K562 (cell line): ENCODE data around the gene SYT17. TPM values are rescaled to one million over a fixed set of nuclear protein-coding genes. Genes with fewer than 3 reads are reported as not detected.

Source experiments
- ATAC-seq: fragments of 200-7000 bp; cut with Tn5 transposase; 3 replicates; pipeline ENCODE4 v1.9.1; 2020; ENCODE audit warnings: moderate library complexity
- BruUV-seq: library from RNA; stranded (reverse); fragments of 400-500 nt; replicated peaks from 2 replicates; lab custom pipeline; 2021; lab: Mats Ljungman, UMichigan
- CTCF ChIA-PET: fragments of 300-600 bp; formaldehyde crosslinking; extraction: SDS; loops from one replicate; lab custom pipeline; 2021; ENCODE audit warnings: low intra/inter-chr PET ratio; lab: Yijun Ruan, JAX
- POLR2A ChIA-PET: fragments of 300-600, 350-650 bp; sonication (Branson Sonifier 250); formaldehyde crosslinking; extraction: SDS; loops from one replicate; lab custom pipeline; 2021; ENCODE audit warnings: antibody characterized with exemption, inconsistent platforms; lab: Yijun Ruan, JAX
- DNase-seq, 4 experiments: peaks; one replicate each; pipeline versions ENCODE4 v3.0.0 to v3.0.0-alpha.2; 2011 to 2018; ENCODE audit warnings: low spot score in 3 of 4, mixed read lengths in 3 of 4; ENCODE audit errors: extremely low read depth in 1 of 4
- FAIRE-seq: peaks from 2 replicates; lab custom pipeline; 2011; peaks lifted over from hg19 to GRCh38; lab: Jason Lieb, UNC
- H2AFZ ChIP-seq: 2 replicates; pipeline ENCODE4 v1.6.0; 2011; ENCODE audit warnings: low read depth, low read length, control low read depth, inconsistent platforms
- H3K27ac ChIP-seq: fragments of 200-600 bp; 3 replicates; pipeline ENCODE4 v1.8.0; 2011; ENCODE audit warnings: low read depth, mild to moderate bottlenecking, control low read depth, inconsistent platforms, low read length, moderate library complexity, mixed read lengths; ENCODE audit errors: extremely low read depth
- H3K27me3 ChIP-seq, 2 experiments: fragments of 300-600 bp in 1 of 2; 2 replicates in 1 of 2; 3 replicates in 1 of 2; pipeline versions ENCODE4 v1.6.0 to v1.8.0; 2011; ENCODE audit warnings: inconsistent platforms in 2 of 2, low read length in 2 of 2, mild to moderate bottlenecking in 1 of 2, mixed read lengths in 1 of 2, moderate library complexity in 1 of 2; ENCODE audit not compliant: control insufficient read depth in 2 of 2, insufficient read depth in 2 of 2
- H3K36me3 ChIP-seq: fragments of 300-600 bp; 3 replicates; pipeline ENCODE4 v1.8.0; 2011; ENCODE audit warnings: mild to moderate bottlenecking, low read length, inconsistent platforms; ENCODE audit not compliant: control insufficient read depth, insufficient read depth
- H3K4me1 ChIP-seq, 2 experiments: fragments of 200-600 bp in 1 of 2; replicated peaks in 1 of 2; 2 replicates in 1 of 2; 3 replicates in 1 of 2; pipeline versions ENCODE4 v1.5.1 to v1.8.0; 2011; ENCODE audit warnings: inconsistent platforms in 2 of 2, low read length in 2 of 2, mild to moderate bottlenecking in 1 of 2, mixed read lengths in 1 of 2, moderate library complexity in 1 of 2; ENCODE audit not compliant: control insufficient read depth in 2 of 2, insufficient read depth in 2 of 2
- H3K4me2 ChIP-seq: 2 replicates; pipeline ENCODE4 v1.6.1; 2011; ENCODE audit warnings: low read length, control low read depth, inconsistent platforms, mixed read lengths; ENCODE audit not compliant: insufficient read depth
- H3K4me3 ChIP-seq: fragments of 200-600 bp; sonication (generic), shearing (Covaris generic); 2 replicates; pipeline ENCODE4 v1.5.1; 2016; ENCODE audit warnings: control low read depth, inconsistent platforms
- H3K79me2 ChIP-seq: fragments of 200-600 bp; 3 replicates; pipeline ENCODE4 v1.8.0; 2011; ENCODE audit warnings: low read length, inconsistent platforms; ENCODE audit not compliant: control insufficient read depth, insufficient read depth
- H3K9ac ChIP-seq, 2 experiments: 2 replicates each; pipeline versions ENCODE4 v1.6.0 to v1.6.1; 2011; ENCODE audit warnings: low read depth in 2 of 2, low read length in 2 of 2, control low read depth in 1 of 2, inconsistent platforms in 1 of 2, mild to moderate bottlenecking in 1 of 2, mixed read lengths in 1 of 2; ENCODE audit not compliant: insufficient read depth in 1 of 2
- H3K9me1 ChIP-seq: one replicate; pipeline ENCODE4 v1.6.0; 2011; ENCODE audit warnings: inconsistent platforms, mild to moderate bottlenecking, low read length, moderate library complexity; ENCODE audit not compliant: control insufficient read depth, insufficient read depth
- H3K9me3 ChIP-seq: replicated peaks from 2 replicates; pipeline ENCODE4 v1.5.1; 2011; ENCODE audit warnings: low read depth, low read length, inconsistent platforms; ENCODE audit not compliant: control insufficient read depth, insufficient read depth
- H4K20me1 ChIP-seq: replicated peaks from 2 replicates; pipeline ENCODE4 v1.6.1; 2011; ENCODE audit warnings: low read length, inconsistent platforms, mixed read lengths; ENCODE audit not compliant: control insufficient read depth, insufficient read depth
- ATF3 ChIP-seq, 2 experiments: fragments of 450-650 bp in 1 of 2; sonication (generic) in 1 of 2; formaldehyde crosslinking in 1 of 2; IDR thresholded peaks in 1 of 2; conservative IDR thresholded peaks in 1 of 2; 2 replicates each; pipeline versions ENCODE4 v1.6.1 to v1.8.1; 2016 to 2023; ENCODE audit warnings: mild to moderate bottlenecking in 2 of 2, moderate library complexity in 2 of 2, inconsistent platforms in 1 of 2, missing genetic modification reagents in 1 of 2
- COPS2 ChIP-seq: fragments of 450-650 bp; conservative IDR thresholded peaks from 2 replicates; pipeline ENCODE4 v1.6.1; 2016; ENCODE audit warnings: mild to moderate bottlenecking, moderate library complexity
- CREB1 ChIP-seq, 2 experiments: sonication (generic) in 1 of 2; formaldehyde crosslinking in 1 of 2; IDR thresholded peaks; 2 replicates each; pipeline versions ENCODE4 v1.6.1 to v1.8.0; 2012 to 2022; ENCODE audit warnings: inconsistent platforms in 1 of 2, mild to moderate bottlenecking in 1 of 2, missing genetic modification reagents in 1 of 2, moderate library complexity in 1 of 2
- ERF ChIP-seq: fragments of 450-650 bp; formaldehyde crosslinking; IDR thresholded peaks from 2 replicates; pipeline ENCODE4 v1.4.0; 2020; ENCODE audit warnings: mild to moderate bottlenecking, mixed read lengths
- MTA2 ChIP-seq: fragments of 450-650 bp; IDR thresholded peaks from 2 replicates; pipeline ENCODE4 v1.6.1; 2016; ENCODE audit warnings: low read depth
- RUNX1 ChIP-seq: sonication (generic); IDR thresholded peaks from 2 replicates; pipeline ENCODE4 v1.6.1; 2016; ENCODE audit warnings: antibody characterized with exemption, low read depth
- SPI1 ChIP-seq: IDR thresholded peaks from 2 replicates; pipeline ENCODE4 v1.6.1; 2011; ENCODE audit warnings: low read depth, low read length, control low read depth, borderline replicate concordance
- THRB ChIP-seq: fragments of 450-650 bp; formaldehyde crosslinking; conservative IDR thresholded peaks from 2 replicates; pipeline ENCODE4 v1.4.0; 2022; ENCODE audit warnings: mild to moderate bottlenecking, missing genetic modification characterization
- ZBTB8A ChIP-seq: fragments of 450-650 bp; IDR thresholded peaks from 2 replicates; pipeline ENCODE4 v1.6.1; 2018; ENCODE audit warnings: mild to moderate bottlenecking, moderate library complexity; ENCODE audit not compliant: partially characterized antibody
- ZNF3 ChIP-seq: fragments of 250-450 bp; sonication (Bioruptor Pico); IDR thresholded peaks from 2 replicates; pipeline ENCODE4 v1.5.0; 2021; ENCODE audit warnings: mild to moderate bottlenecking, moderate library complexity
- ZNF584 ChIP-seq: fragments of 200-800 bp; sonication (Bioruptor generic); IDR thresholded peaks from 2 replicates; pipeline ENCODE4 v1.6.1; 2016; ENCODE audit warnings: low read depth, mild to moderate bottlenecking, missing genetic modification characterization, missing compliant biosample characterization
- WGBS: fragments of 100-300 bp; shearing (Covaris generic); methylation state at CpG from one replicate; pipeline ENCODE4 v1.1.6; 2016; ENCODE audit warnings: low coverage, mixed read lengths; ENCODE audit not compliant: insufficient coverage; ENCODE audit errors: missing lambda C conversion rate; 5-methylcytosine and 5-hydroxymethylcytosine counted together
- in situ Hi-C: fragments of 300-500 bp; cut with MboI; formaldehyde crosslinking; loops from 4 replicates; pipeline ENCODE4 v1.15.0; 2018; ENCODE audit warnings: inconsistent platforms, mixed read lengths
- intact Hi-C: fragments of 100-400 bp; cut with micrococcal nuclease; formaldehyde crosslinking; loops from 2 replicates; pipeline ENCODE4 v1.14.2; 2022
- polyA plus RNA-seq, 8 experiments: library from polyadenylated mRNA; depleted of rRNA in 4 of 8; stranded (reverse) in 5 of 8; unstranded in 3 of 8; fragments of >200 nt; fragmentation: Nextera tagmentation in 2 of 8; fragmentation: Illumina TruSeq in 1 of 8; extraction: Ambion mirVana in 2 of 8; extraction: Trizol in 1 of 8; gene quantifications; 2 replicates each; pipeline versions ENCODE4 v1.2.1 to v1.2.3, GENCODE V29; 2011 to 2014; ENCODE audit warnings: inconsistent platforms in 1 of 8, missing spikeins in 1 of 8
- total RNA-seq, 7 experiments: library from RNA; depleted of rRNA in 6 of 7; stranded (reverse); fragments of >200 nt in 6 of 7; fragmentation: Illumina TruSeq in 2 of 7; extraction: Trizol in 2 of 7; gene quantifications; 2 replicates each; pipeline versions ENCODE4 v1.2.1 to v1.2.3, GENCODE V29; 2011 to 2021; ENCODE audit warnings: low replicate concordance in 1 of 7

The SYT17 gene
- total and polyA plus RNA-seq, 9 of the 15 experiments (the other 6 are each of a cell fraction or from before 2014, with no cell fraction given), result not detected

- no peak overlapping the region for H3K27ac ChIP-seq
- FAIRE-seq (no peak), ATAC-seq (no peak), DNase-seq (no peak)
- H3K4me3 ChIP-seq, result no peak overlapping the region
- no peaks in the 10 kb centered on the region for H4K20me1 ChIP-seq
- H3K79me2 ChIP-seq, result no peaks in the 10 kb centered on the region
- intact Hi-C loops, result no loop called here
- no peaks in the 10 kb centered on the region for H3K27me3 ChIP-seq
- TF ChIP-seq ZBTB8A (no peak), ZNF584 (CRISPR knock-in tag) (no peak), CREB1 (IDR thresholded peaks at IDR 0.05) (no peak), CREB1 (CRISPR knock-in tag; IDR thresholded peaks at IDR 0.05) (no peak)
- peaks cover 7 to 18% of the 10 kb centered on the region in 2 experiments; a peak in 4 of 5 replicates for H3K4me1 ChIP-seq
- H2AFZ ChIP-seq, result no peak overlapping the region
- no TSS peak for BruUV-seq
- H3K9ac ChIP-seq, result no peak overlapping the region
- no peaks in the 10 kb centered on the region for H3K36me3 ChIP-seq
- H3K4me2 ChIP-seq, result no peak overlapping the region
- in situ Hi-C loops, result no loop called here
- 26% methylated on average over 7 of the region's 7 CpGs for WGBS
- CTCF ChIA-PET, result no interaction called here
- H3K9me1 ChIP-seq, result no peaks in the 10 kb centered on the region
- 0 out of 2 replicates have a peak, but pooled peaks cover 3% of the 10 kb centered on the region for H3K9me3 ChIP-seq
- POLR2A ChIA-PET, result interaction anchor here (1.2 to 2.6 kb wide), 2 partner anchors 10 kb away, joined by 3 to 18 read pairs; no protein-coding TSS in a partner anchor
Measured at GRCh38 chr16:19128454-19129200, 39.4 kb upstream of the SYT17 start.

GRCh38 chr16:19130385-19130784 lies 37.7 kb upstream of the SYT17 start:
- no peak overlapping the region for H3K4me3 ChIP-seq
- WGBS, result 62% methylated on average over 7 of the region's 7 CpGs
- no peaks in the 10 kb centered on the region for H4K20me1 ChIP-seq
- H2AFZ ChIP-seq, result peak overlapping the region; percentile 82
- peaks cover 7 to 18% of the 10 kb centered on the region in 2 experiments; a peak in 4 of 5 replicates for H3K4me1 ChIP-seq
- H3K9ac ChIP-seq, result no peak overlapping the region
- in situ Hi-C loops, result no loop called here
- no peak for ATAC-seq
- intact Hi-C loops, result no loop called here
- 0 out of 2 replicates have a peak, but pooled peaks cover 3% of the 10 kb centered on the region for H3K9me3 ChIP-seq
- no peaks in the 10 kb centered on the region for H3K36me3 ChIP-seq
- H3K9me1 ChIP-seq, result no peaks in the 10 kb centered on the region
- POLR2A ChIA-PET, result interaction anchor here (0.6 to 2.6 kb wide), 3 partner anchors 12 to 340 kb away, joined by 3 to 18 read pairs (median 6); partner anchors contain the start of gene RPS15A
- no peak for FAIRE-seq
- DNase-seq, result no peak
- no peak overlapping the region for H3K27ac ChIP-seq
- H3K27me3 ChIP-seq, result no peaks in the 10 kb centered on the region
- CTCF ChIA-PET, result no interaction called here
- no TSS peak for BruUV-seq
- H3K79me2 ChIP-seq, result no peaks in the 10 kb centered on the region
- peak overlapping the region; percentile 16; the same call in 1 of the 2 replicates for H3K4me2 ChIP-seq
- TF ChIP-seq ERF (CRISPR knock-in tag) (no peak), ATF3 (IDR thresholded peaks at IDR 0.05) (no peak), ATF3 (CRISPR knock-in tag; conservative IDR thresholded peaks at IDR 0.05) (no peak), THRB (CRISPR knock-in tag) (no peak), RUNX1 (no peak), ZNF3 (CRISPR knock-in tag) (no peak), MTA2 (no peak), SPI1 (no peak), COPS2 (no peak)
